HepG2 (cell line): ENCODE data around the gene HOXB2. TPM values are rescaled to one million over a fixed set of nuclear protein-coding genes. Genes with fewer than 3 reads are reported as not detected.
A peak's percentile ranks its signal among the peaks of the same experiment; 100 is the strongest.

Source experiments
- ATAC-seq: fragments of 200-7000 bp; cut with Tn5 transposase; 3 replicates; pipeline ENCODE4 v1.9.1; 2020; ENCODE audit warnings: mild to moderate bottlenecking, moderate library complexity
- BruUV-seq: library from RNA; stranded (reverse); fragments of 400-500 nt; replicated peaks from 2 replicates; lab custom pipeline; 2021; lab: Mats Ljungman, UMichigan
- CTCF ChIA-PET: fragments of 300-600 bp; formaldehyde crosslinking; extraction: SDS; loops from one replicate; lab custom pipeline; 2021; ENCODE audit warnings: low total read pairs, inconsistent platforms, low intra/inter-chr PET ratio; lab: Yijun Ruan, JAX
- POLR2A ChIA-PET: fragments of 350-600 bp; sonication (Branson Sonifier 250); formaldehyde crosslinking; loops from one replicate; lab custom pipeline; 2020; ENCODE audit warnings: antibody characterized with exemption, inconsistent platforms; lab: Yijun Ruan, JAX
- DNase-seq: peaks from one replicate; pipeline ENCODE4 v3.0.0-alpha.2; 2015; ENCODE audit warnings: low spot score
- FAIRE-seq: peaks from 3 replicates; lab custom pipeline; 2011; peaks lifted over from hg19 to GRCh38; lab: Jason Lieb, UNC
- H2AFZ ChIP-seq: one replicate; pipeline ENCODE4 v1.6.1; 2011; ENCODE audit warnings: low read length, inconsistent platforms
- H3K27ac ChIP-seq: fragments of 300-600 bp; 3 replicates; pipeline ENCODE4 v1.8.0; 2011; ENCODE audit warnings: mixed run types, mild to moderate bottlenecking, mixed read lengths, low read length, inconsistent platforms; ENCODE audit not compliant: insufficient read depth; ENCODE audit errors: extremely low read length
- H3K27me3 ChIP-seq, 2 experiments: fragments of 200-600 bp in 1 of 2; 2 replicates in 1 of 2; 3 replicates in 1 of 2; pipeline versions ENCODE4 v1.6.0 to v1.8.0; 2011; ENCODE audit warnings: low read length in 2 of 2, mild to moderate bottlenecking in 2 of 2, moderate library complexity in 2 of 2, inconsistent platforms in 1 of 2; ENCODE audit not compliant: insufficient read depth in 2 of 2, control insufficient read depth in 1 of 2
- H3K36me3 ChIP-seq, 2 experiments: fragments of 200-600 bp in 1 of 2; replicated peaks in 1 of 2; 2 replicates in 1 of 2; 3 replicates in 1 of 2; pipeline versions ENCODE4 v1.5.1 to v1.8.0; 2011; ENCODE audit warnings: low read length in 2 of 2, inconsistent platforms in 1 of 2; ENCODE audit not compliant: insufficient read depth in 2 of 2, control insufficient read depth in 1 of 2
- H3K4me1 ChIP-seq: 2 replicates; pipeline ENCODE4 v1.5.1; 2012; ENCODE audit warnings: low read length, inconsistent platforms; ENCODE audit not compliant: insufficient read depth
- H3K4me2 ChIP-seq: 2 replicates; pipeline ENCODE4 v1.6.0; 2011; ENCODE audit warnings: low read depth, low read length, inconsistent platforms
- H3K4me3 ChIP-seq, 3 experiments: fragments of 200-600 bp in 1 of 3; sonication (generic), shearing (Covaris generic) in 1 of 3; replicated peaks in 1 of 3; 2 replicates each; pipeline ENCODE4 v1.5.1; 2011 to 2016; ENCODE audit warnings: low read length in 3 of 3, inconsistent platforms in 2 of 3, low read depth in 2 of 3, mild to moderate bottlenecking in 2 of 3, control low read depth in 1 of 3, mixed read lengths in 1 of 3; ENCODE audit not compliant: insufficient read depth in 1 of 3
- H3K79me2 ChIP-seq: one replicate; pipeline ENCODE4 v1.6.1; 2011; ENCODE audit warnings: low read length, inconsistent platforms; ENCODE audit not compliant: insufficient read depth
- H3K9ac ChIP-seq: 2 replicates; pipeline ENCODE4 v1.6.0; 2011; ENCODE audit warnings: mild to moderate bottlenecking, low read depth, low read length, inconsistent platforms; ENCODE audit not compliant: insufficient read depth
- H3K9me3 ChIP-seq: 2 replicates; pipeline ENCODE4 v1.5.1; 2012; ENCODE audit warnings: mild to moderate bottlenecking, low read length
- H4K20me1 ChIP-seq: 2 replicates; pipeline ENCODE4 v1.6.0; 2011; ENCODE audit warnings: inconsistent platforms, mild to moderate bottlenecking, low read length, moderate library complexity; ENCODE audit not compliant: insufficient read depth
- RAD51 ChIP-seq: fragments of 450-650 bp; IDR thresholded peaks from 2 replicates; pipeline ENCODE4 v1.6.1; 2016; ENCODE audit warnings: borderline replicate concordance
- THAP9 ChIP-seq: sonication (generic); formaldehyde crosslinking; IDR thresholded peaks from 2 replicates; pipeline ENCODE4; 2020; ENCODE audit warnings: missing genetic modification reagents, mild to moderate bottlenecking, borderline replicate concordance
- ZNF274 ChIP-seq: sonication (generic); formaldehyde crosslinking; IDR thresholded peaks from 2 replicates; pipeline ENCODE4 v1.5.1; 2020; ENCODE audit warnings: mild to moderate bottlenecking, missing genetic modification reagents
- WGBS: methylation state at CpG from one replicate; pipeline ENCODE4 v1.1.6; 2017; ENCODE audit warnings: low lambda C conversion rate; 5-methylcytosine and 5-hydroxymethylcytosine counted together
- in situ Hi-C: cut with HindIII; loops from 2 replicates; pipeline ENCODE4 v1.10.0; 2017; ENCODE audit warnings: low pct_unique_long_range_greater_than_20kb; ENCODE audit not compliant: extremely low pct_ligation_motif_present
- intact Hi-C: fragments of 100-400 bp; cut with micrococcal nuclease; formaldehyde crosslinking; loops from one replicate; pipeline ENCODE4 v1.10.0; 2022; ENCODE audit not compliant: unreplicated experiment
- polyA plus RNA-seq, 8 experiments: library from polyadenylated mRNA; depleted of rRNA in 3 of 8; stranded (reverse) in 7 of 8; unstranded in 1 of 8; fragments of >200 nt; fragmentation: Illumina TruSeq in 4 of 8; extraction: Trizol in 4 of 8; gene quantifications; 2 replicates each; pipeline versions ENCODE4 v1.2.1 to v1.2.3, GENCODE V29; 2011 to 2016; ENCODE audit warnings: low read depth in 4 of 8, missing spikeins in 1 of 8, mixed read lengths in 1 of 8; ENCODE audit not compliant: insufficient read depth in 1 of 8
- total RNA-seq, 5 experiments: library from RNA; depleted of rRNA; stranded (reverse); fragments of >200 nt; fragmentation: Illumina TruSeq; extraction: Trizol; gene quantifications; 2 replicates each; pipeline ENCODE4 v1.2.3, GENCODE V29; 2016; ENCODE audit warnings: low read depth in 1 of 5

Gene HOXB2
- total and polyA plus RNA-seq, 2 of the 13 experiments (the other 11 are each of a cell fraction or from before 2014, with no cell fraction given), result not detected

GRCh38 chr17:48569674-48570324 lies 24.9 kb upstream of the HOXB2 start (continued):
- TF ChIP-seq THAP9 (CRISPR knock-in tag), result no peak

- FAIRE-seq, result no peak
- CTCF ChIA-PET, result no interaction called here
- peaks cover 23 to 97% of the 10 kb centered on the region in 2 experiments for H3K27me3 ChIP-seq
- no peaks in the 10 kb centered on the region for H3K36me3 ChIP-seq
- WGBS, result 2% methylated on average over 3 of the region's 3 CpGs
- no TSS peak for BruUV-seq
- H3K4me2 ChIP-seq, result no peak overlapping the region
- no peak overlapping the region for H2AFZ ChIP-seq
- intact Hi-C loops, result no loop called here
- peak; percentile 1; the same call in 1 of the 2 replicates for TF ChIP-seq RAD51
- no peak for TF ChIP-seq ZNF274 (CRISPR knock-in tag)
- TF ChIP-seq, all 625 proteins: peak for 1
- Histone ChIP-seq H3K9ac (no peak overlapping the region), H3K9me3 (no peaks in the 10 kb centered on the region), H3K79me2 (no peaks in the 10 kb centered on the region), H3K4me1 (no peaks in the 10 kb centered on the region), H3K4me3 (no peak overlapping the region), H3K27ac (no peak overlapping the region), H4K20me1 (0 out of 2 replicates have a peak, but pooled peaks cover 4% of the 10 kb centered on the region)
- POLR2A ChIA-PET, result no interaction called here
- in situ Hi-C loops, result no loop called here
- ATAC-seq, result no peak
- no peak for DNase-seq
Measured at GRCh38 chr17:48569240-48569582, 24.3 kb upstream of the HOXB2 start.
